DOHH2 (cell line): ENCODE measurements around the gene C11orf24.

Source experiments
- H3F3A ChIP-seq: fragments of 200-600 bp; sonication (generic), shearing (Covaris generic); 2 replicates; pipeline ENCODE4 v1.6.0; 2016; ENCODE audit warnings: antibody characterized with exemption, mild to moderate bottlenecking; ENCODE audit not compliant: control insufficient read depth, insufficient read depth
- H3K27ac ChIP-seq: fragments of 200-600 bp; sonication (generic); 2 replicates; pipeline ENCODE4 v1.5.1; 2014; ENCODE audit warnings: low read depth, mild to moderate bottlenecking, low read length, moderate library complexity
- H3K27me3 ChIP-seq: fragments of 200-600 bp; sonication (generic); 2 replicates; pipeline ENCODE4 v1.6.1; 2014; ENCODE audit warnings: mild to moderate bottlenecking, low read length, mixed read lengths; ENCODE audit not compliant: control insufficient read depth
- H3K36me3 ChIP-seq: fragments of 200-600 bp; sonication (generic); 2 replicates; pipeline ENCODE4 v1.6.1; 2014; ENCODE audit warnings: mild to moderate bottlenecking, low read length, moderate library complexity, mixed read lengths; ENCODE audit not compliant: control insufficient read depth
- H3K4me1 ChIP-seq: fragments of 200-600 bp; sonication (generic); 2 replicates; pipeline ENCODE4 v1.6.1; 2014; ENCODE audit warnings: mild to moderate bottlenecking, low read length, mixed read lengths; ENCODE audit not compliant: control insufficient read depth
- H3K4me2 ChIP-seq: fragments of 200-600 bp; sonication (generic); 2 replicates; pipeline ENCODE4 v1.6.0; 2014; ENCODE audit warnings: mild to moderate bottlenecking, low read length, moderate library complexity
- H3K4me3 ChIP-seq: fragments of 200-600 bp; sonication (generic); 2 replicates; pipeline ENCODE4 v1.5.1; 2014; ENCODE audit warnings: mild to moderate bottlenecking, low read length, mixed read lengths
- H3K79me2 ChIP-seq: fragments of 200-600 bp; sonication (generic); 2 replicates; pipeline ENCODE4 v1.6.1; 2014; ENCODE audit warnings: mild to moderate bottlenecking, low read length, mixed read lengths; ENCODE audit not compliant: control insufficient read depth
- H3K9me2 ChIP-seq: fragments of 200-600 bp; sonication (generic); replicated peaks from 2 replicates; pipeline ENCODE4 v1.6.1; 2014; ENCODE audit warnings: mild to moderate bottlenecking, low read length, mixed read lengths; ENCODE audit not compliant: control insufficient read depth
- H3K9me3 ChIP-seq: fragments of 200-600 bp; sonication (generic); 2 replicates; pipeline ENCODE4 v1.6.1; 2014; ENCODE audit warnings: antibody characterized with exemption, low read length, mixed read lengths; ENCODE audit not compliant: control insufficient read depth, insufficient read depth
- H4K20me1 ChIP-seq: fragments of 200-600 bp; sonication (generic); 2 replicates; pipeline ENCODE4 v1.6.0; 2014; ENCODE audit warnings: low read depth, mild to moderate bottlenecking, antibody characterized with exemption, low read length, moderate library complexity; ENCODE audit not compliant: control insufficient read depth, insufficient read depth
- CTCF ChIP-seq: fragments of 200-600 bp; sonication (generic); IDR thresholded peaks from one replicate; pipeline ENCODE4 v1.5.1; 2014; ENCODE audit warnings: antibody characterized with exemption, mild to moderate bottlenecking, low read depth, low read length; ENCODE audit not compliant: poor library complexity, severe bottlenecking
- EZH2phosphoT487 ChIP-seq: fragments of 200-600 bp; sonication (generic); IDR thresholded peaks from 2 replicates; pipeline ENCODE4 v1.6.1; 2017; ENCODE audit warnings: borderline replicate concordance, mild to moderate bottlenecking, antibody characterized with exemption, low read length, moderate library complexity, mixed read lengths

C11orf24 gene

GRCh38 chr11:68271781-68272608, at the start of gene C11orf24:
Gene C11orf24 (minus strand): TSS chr11:68271973. CDS start chr11:68263767, 8,206 bp downstream.
- Histone ChIP-seq H3F3A (peaks cover 21% of the 10 kb centered on the region), H3K79me2 (peaks cover 50% of the 10 kb centered on the region), H3K9me2 (no peaks in the 10 kb centered on the region), H3K27ac (peak within 1 kb of the TSS; percentile 98), H3K27me3 (no peaks in the 10 kb centered on the region), H3K4me3 (peak within 1 kb of the TSS; percentile 96), H3K36me3 (peaks cover 47% of the 10 kb centered on the region), H3K4me1 (peaks cover 63% of the 10 kb centered on the region), H3K9me3 (peaks cover 10% of the 10 kb centered on the region; the same call in 1 of the 2 replicates), H4K20me1 (peaks cover 9% of the 10 kb centered on the region; the same call in 1 of the 2 replicates), H3K4me2 (peak within 1 kb of the TSS; percentile 99)
- TF ChIP-seq CTCF = no peak
- no peak for TF ChIP-seq EZH2phosphoT487

GRCh38 chr11:68317147-68317785, 45.5 kb upstream of the C11orf24 start:
- Histone ChIP-seq H3K9me2 (no peaks in the 10 kb centered on the region), H3K36me3 (no peaks in the 10 kb centered on the region), H4K20me1 (no peaks in the 10 kb centered on the region), H3K4me2 (no peak overlapping the region), H3K4me3 (no peak overlapping the region), H3K27ac (no peak overlapping the region), H3K79me2 (peaks cover 69% of the 10 kb centered on the region), H3K27me3 (peaks cover 3% of the 10 kb centered on the region; the same call in 1 of the 2 replicates), H3K9me3 (no peaks in the 10 kb centered on the region), H3F3A (no peaks in the 10 kb centered on the region), H3K4me1 (peaks cover 14% of the 10 kb centered on the region)
- TF ChIP-seq EZH2phosphoT487 (no peak), CTCF (no peak)

GRCh38 chr11:68315171-68315920, 43.6 kb upstream of the C11orf24 start:
- Histone ChIP-seq H3K27ac (no peak overlapping the region), H3K9me3 (no peaks in the 10 kb centered on the region), H3K36me3 (no peaks in the 10 kb centered on the region), H3F3A (peaks cover 5% of the 10 kb centered on the region), H3K4me1 (peaks cover 18% of the 10 kb centered on the region), H3K27me3 (peaks cover 3% of the 10 kb centered on the region; the same call in 1 of the 2 replicates), H3K79me2 (peaks cover 57% of the 10 kb centered on the region), H3K4me2 (no peak overlapping the region), H3K4me3 (no peak overlapping the region), H4K20me1 (no peaks in the 10 kb centered on the region), H3K9me2 (no peaks in the 10 kb centered on the region)
- no peak for TF ChIP-seq EZH2phosphoT487
